HEK293 (cell line): Measurements from ENCODE around the gene TYROBP.

ENCODE experiments used
- GLI4 ChIP-seq: fragments of 450-650 bp; formaldehyde crosslinking; IDR thresholded peaks from 2 replicates; pipeline ENCODE4 v1.5.1; 2016; ENCODE audit warnings: missing biosample characterization, missing genetic modification characterization
- HOXA7 ChIP-seq: sonication (generic); formaldehyde crosslinking; IDR thresholded peaks from 2 replicates; pipeline ENCODE4 v1.8.1; 2022; ENCODE audit warnings: missing genetic modification reagents, borderline replicate concordance
- INSM2 ChIP-seq: fragments of 450-650 bp; formaldehyde crosslinking; IDR thresholded peaks from 2 replicates; pipeline ENCODE4 v1.5.1; 2016; ENCODE audit warnings: missing biosample characterization, missing genetic modification characterization
- PATZ1 ChIP-seq: fragments of 450-650 bp; formaldehyde crosslinking; IDR thresholded peaks from 2 replicates; pipeline ENCODE4 v1.5.1; 2016; ENCODE audit warnings: missing biosample characterization, missing genetic modification characterization
- REPIN1 ChIP-seq: fragments of 450-650 bp; formaldehyde crosslinking; IDR thresholded peaks from 2 replicates; pipeline ENCODE4 v1.5.1; 2017; ENCODE audit warnings: missing biosample characterization, missing genetic modification characterization, low read depth
- ZBTB11 ChIP-seq: fragments of 450-650 bp; formaldehyde crosslinking; conservative IDR thresholded peaks from 2 replicates; pipeline ENCODE4 v1.5.1; 2016; ENCODE audit warnings: low read depth, missing biosample characterization, missing genetic modification characterization
- ZBTB17 ChIP-seq: fragments of 450-650 bp; formaldehyde crosslinking; IDR thresholded peaks from 2 replicates; pipeline ENCODE4 v1.5.1; 2016; ENCODE audit warnings: missing biosample characterization, missing genetic modification characterization
- ZBTB21 ChIP-seq: fragments of 450-650 bp; formaldehyde crosslinking; IDR thresholded peaks from 2 replicates; pipeline ENCODE4 v1.5.1; 2017; ENCODE audit warnings: missing biosample characterization, missing genetic modification characterization
- ZBTB26 ChIP-seq: fragments of 450-650 bp; formaldehyde crosslinking; optimal IDR thresholded peaks from 2 replicates; pipeline ENCODE3; 2016; ENCODE audit warnings: missing biosample characterization, mild to moderate bottlenecking, missing genetic modification characterization
- ZNF132 ChIP-seq: fragments of 450-650 bp; formaldehyde crosslinking; IDR thresholded peaks from 2 replicates; pipeline ENCODE4 v1.5.1; 2017; ENCODE audit warnings: missing biosample characterization, missing genetic modification characterization, borderline replicate concordance
- ZNF140 ChIP-seq: fragments of 450-650 bp; formaldehyde crosslinking; IDR thresholded peaks from 2 replicates; pipeline ENCODE4 v1.5.1; 2016; ENCODE audit warnings: missing biosample characterization, missing genetic modification characterization
- ZNF146 ChIP-seq: fragments of 450-650 bp; formaldehyde crosslinking; IDR thresholded peaks from 2 replicates; pipeline ENCODE4 v1.5.1; 2016; ENCODE audit warnings: missing biosample characterization, missing genetic modification characterization
- ZNF239 ChIP-seq: fragments of 450-650 bp; formaldehyde crosslinking; IDR thresholded peaks from 2 replicates; pipeline ENCODE4 v1.5.1; 2016; ENCODE audit warnings: missing biosample characterization, missing genetic modification characterization
- ZNF350 ChIP-seq: fragments of 450-650 bp; formaldehyde crosslinking; IDR thresholded peaks from 2 replicates; pipeline ENCODE4 v1.5.0; 2017; ENCODE audit warnings: missing biosample characterization, mild to moderate bottlenecking, missing genetic modification characterization
- ZNF513 ChIP-seq: fragments of 450-650 bp; IDR thresholded peaks from 2 replicates; pipeline ENCODE4 v1.5.1; 2018; ENCODE audit warnings: missing biosample characterization, missing genetic modification characterization
- ZNF561 ChIP-seq: fragments of 450-650 bp; IDR thresholded peaks from 2 replicates; pipeline ENCODE4 v1.5.1; 2018; ENCODE audit warnings: missing biosample characterization, missing genetic modification characterization, borderline replicate concordance
- ZNF571 ChIP-seq: fragments of 450-650 bp; formaldehyde crosslinking; IDR thresholded peaks from 2 replicates; pipeline ENCODE4 v1.5.0; 2017; ENCODE audit warnings: missing biosample characterization, missing genetic modification characterization
- ZNF621 ChIP-seq: fragments of 450-650 bp; formaldehyde crosslinking; IDR thresholded peaks from 2 replicates; pipeline ENCODE4 v1.5.1; 2017; ENCODE audit warnings: missing biosample characterization, missing genetic modification characterization
- ZNF639 ChIP-seq: fragments of 450-650 bp; formaldehyde crosslinking; IDR thresholded peaks from 2 replicates; pipeline ENCODE4 v1.5.1; 2016; ENCODE audit warnings: missing biosample characterization, missing genetic modification characterization
- ZNF670 ChIP-seq: fragments of 450-650 bp; formaldehyde crosslinking; IDR thresholded peaks from 2 replicates; pipeline ENCODE4 v1.5.1; 2016; ENCODE audit warnings: missing biosample characterization, missing genetic modification characterization, low read depth
- TF ChIP-seq, protein P1 (sequence below): fragments of 450-650 bp; formaldehyde crosslinking; IDR thresholded peaks from 2 replicates; pipeline ENCODE4 v1.5.0; 2017; ENCODE audit warnings: missing biosample characterization, missing genetic modification characterization, borderline replicate concordance

Gene TYROBP

DNA sequence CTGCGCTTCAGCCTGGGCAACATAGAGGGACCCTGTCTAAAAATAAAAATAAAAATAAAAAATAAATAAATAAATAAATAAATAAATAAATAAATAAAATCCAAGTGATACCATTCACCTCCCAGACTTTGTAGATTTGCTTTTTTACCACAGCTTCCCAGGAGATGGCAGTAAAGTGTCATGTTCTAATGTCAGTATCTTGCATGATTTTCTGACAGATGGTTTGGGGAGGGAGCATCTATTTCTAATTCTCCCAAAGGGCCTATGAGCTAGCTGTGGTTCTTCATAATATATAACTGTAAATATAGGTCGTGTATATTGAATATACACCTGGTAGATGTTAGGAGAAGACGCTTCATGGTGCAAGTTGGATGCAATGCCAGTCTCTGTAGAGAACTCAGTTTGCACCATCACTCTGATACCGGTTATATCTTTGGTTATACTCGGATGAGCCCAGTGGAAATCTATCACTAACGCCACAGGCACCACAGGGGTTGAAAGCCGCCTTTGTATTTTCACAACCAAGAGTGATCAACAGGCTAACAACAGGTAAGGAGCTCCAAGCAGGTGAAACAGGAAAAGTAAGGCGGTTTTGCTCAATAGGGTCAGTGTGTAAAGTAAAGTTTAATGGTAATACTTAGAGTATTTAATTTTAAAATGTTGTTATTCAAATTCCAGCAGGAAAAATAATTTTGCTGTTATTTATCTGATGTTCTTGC lies 25.8 kb downstream of the TYROBP start (continued):
- TF ChIP-seq ZNF350 (tag by site-specific recombination) (no peak), INSM2 (peak; percentile 59; the same call in 1 of the 2 replicates), ZNF561 (tag by site-specific recombination) (no peak), HOXA7 (no peak), GLI4 (tag by site-specific recombination) (no peak), ZNF140 (peak; percentile 100), ZNF239 (no peak), PATZ1 (tag by site-specific recombination) (peak; percentile 32; the same call in 1 of the 2 replicates), ZBTB26 (tag by site-specific recombination) (peak; percentile 11), ZNF621 (tag by site-specific recombination) (no peak), REPIN1 (tag by site-specific recombination) (peak; percentile 96; the same call in 1 of the 2 replicates), ZNF132 (tag by site-specific recombination) (no peak), ZNF571 (tag by site-specific recombination) (no peak), ZNF146 (tag by site-specific recombination) (peak; percentile 66; the same call in 1 of the 2 replicates), ZNF670 (tag by site-specific recombination) (peak; percentile 92; the same call in 1 of the 2 replicates), ZBTB17 (tag by site-specific recombination) (no peak), ZBTB11 (peak; percentile 96), ZBTB21 (tag by site-specific recombination) (peak; percentile 96), ZNF513 (tag by site-specific recombination) (no peak), ZNF639 (peak; percentile 98)
- TF ChIP-seq, protein P1, sequence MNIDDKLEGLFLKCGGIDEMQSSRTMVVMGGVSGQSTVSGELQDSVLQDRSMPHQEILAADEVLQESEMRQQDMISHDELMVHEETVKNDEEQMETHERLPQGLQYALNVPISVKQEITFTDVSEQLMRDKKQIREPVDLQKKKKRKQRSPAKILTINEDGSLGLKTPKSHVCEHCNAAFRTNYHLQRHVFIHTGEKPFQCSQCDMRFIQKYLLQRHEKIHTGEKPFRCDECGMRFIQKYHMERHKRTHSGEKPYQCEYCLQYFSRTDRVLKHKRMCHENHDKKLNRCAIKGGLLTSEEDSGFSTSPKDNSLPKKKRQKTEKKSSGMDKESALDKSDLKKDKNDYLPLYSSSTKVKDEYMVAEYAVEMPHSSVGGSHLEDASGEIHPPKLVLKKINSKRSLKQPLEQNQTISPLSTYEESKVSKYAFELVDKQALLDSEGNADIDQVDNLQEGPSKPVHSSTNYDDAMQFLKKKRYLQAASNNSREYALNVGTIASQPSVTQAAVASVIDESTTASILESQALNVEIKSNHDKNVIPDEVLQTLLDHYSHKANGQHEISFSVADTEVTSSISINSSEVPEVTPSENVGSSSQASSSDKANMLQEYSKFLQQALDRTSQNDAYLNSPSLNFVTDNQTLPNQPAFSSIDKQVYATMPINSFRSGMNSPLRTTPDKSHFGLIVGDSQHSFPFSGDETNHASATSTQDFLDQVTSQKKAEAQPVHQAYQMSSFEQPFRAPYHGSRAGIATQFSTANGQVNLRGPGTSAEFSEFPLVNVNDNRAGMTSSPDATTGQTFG (tag by site-specific recombination): no peak
